Hepatocyte (in vitro differentiated cells): Measurements from ENCODE around the gene SUPT4H1. TPM values are rescaled to one million over a fixed set of nuclear protein-coding genes. Genes with fewer than 3 reads are reported as not detected.

Experiments
- DNase-seq: peaks from one replicate; pipeline ENCODE4 v3.0.0-alpha.2; 2016; ENCODE audit warnings: low spot score
- H2AFZ ChIP-seq: fragments of 200-600 bp; sonication (generic); 2 replicates; pipeline ENCODE4 v1.6.0; 2016; ENCODE audit warnings: antibody characterized with exemption, mild to moderate bottlenecking
- H3K27ac ChIP-seq: fragments of 200-600 bp; sonication (generic); 2 replicates; pipeline ENCODE4 v1.5.1; 2016; ENCODE audit warnings: mild to moderate bottlenecking
- H3K27me3 ChIP-seq: fragments of 200-600 bp; sonication (generic); 2 replicates; pipeline ENCODE4 v1.6.1; 2016
- H3K36me3 ChIP-seq: fragments of 200-600 bp; sonication (generic); replicated peaks from 2 replicates; pipeline ENCODE4 v1.5.1; 2016; ENCODE audit warnings: low read depth; ENCODE audit not compliant: insufficient read depth
- H3K4me1 ChIP-seq: fragments of 200-600 bp; sonication (generic); 2 replicates; pipeline ENCODE4 v1.5.1; 2016; ENCODE audit warnings: mild to moderate bottlenecking, moderate library complexity; ENCODE audit not compliant: insufficient read depth
- H3K4me2 ChIP-seq: fragments of 200-600 bp; sonication (generic); 2 replicates; pipeline ENCODE4 v1.6.0; 2016
- H3K4me3 ChIP-seq: fragments of 200-600 bp; sonication (generic); 2 replicates; pipeline ENCODE4 v1.5.1; 2016; ENCODE audit warnings: mild to moderate bottlenecking
- H3K79me2 ChIP-seq: fragments of 200-600 bp; sonication (generic); 2 replicates; pipeline ENCODE4 v1.6.0; 2017; ENCODE audit warnings: mild to moderate bottlenecking
- H3K9me2 ChIP-seq: fragments of 200-600 bp; sonication (generic); replicated peaks from 2 replicates; pipeline ENCODE4 v1.6.0; 2017; ENCODE audit warnings: mild to moderate bottlenecking; ENCODE audit not compliant: insufficient read depth
- H3K9me3 ChIP-seq: fragments of 200-600 bp; sonication (generic); 2 replicates; pipeline ENCODE4 v1.5.1; 2016; ENCODE audit warnings: low read depth, mild to moderate bottlenecking
- H4K20me1 ChIP-seq: fragments of 200-600 bp; sonication (generic); 2 replicates; pipeline ENCODE4 v1.6.0; 2016; ENCODE audit warnings: mild to moderate bottlenecking; ENCODE audit not compliant: insufficient read depth, poor library complexity, severe bottlenecking
- EZH2 ChIP-seq: fragments of 200-600 bp; sonication (generic); IDR thresholded peaks from 2 replicates; pipeline ENCODE4 v1.6.1; 2016; ENCODE audit warnings: antibody characterized with exemption, mild to moderate bottlenecking, borderline replicate concordance
- EZH2phosphoT487 ChIP-seq: fragments of 200-600 bp; sonication (generic); IDR thresholded peaks from one replicate; pipeline ENCODE4 v1.6.1; 2018; ENCODE audit warnings: antibody characterized with exemption, mild to moderate bottlenecking, low read depth, moderate library complexity; ENCODE audit not compliant: unreplicated experiment, severe bottlenecking
- whole genome bisulfite sequencing: methylation state at CpG from one replicate; pipeline ENCODE4 v1.1.6; 2016; ENCODE audit warnings: low lambda C conversion rate; ENCODE audit errors: missing lambda C conversion rate; 5-methylcytosine and 5-hydroxymethylcytosine counted together
- polyA plus RNA-seq: library from polyadenylated mRNA; unstranded; fragments of >200 nt; fragmentation: Nextera tagmentation; extraction: Ambion mirVana; gene quantifications from 2 replicates; pipeline ENCODE4 v1.2.1, GENCODE V29; 2016
- total RNA-seq: library from RNA; depleted of rRNA; stranded (reverse); fragments of >200 nt; gene quantifications from 2 replicates; pipeline ENCODE4 v1.2.3, GENCODE V29; 2014
- TF ChIP-seq, protein P1 (sequence below): fragments of 200-600 bp; sonication (generic); IDR thresholded peaks from 2 replicates; pipeline ENCODE4 v1.5.1; 2016; ENCODE audit warnings: antibody characterized with exemption, mild to moderate bottlenecking; ENCODE audit not compliant: poor library complexity

The SUPT4H1 gene
- total and polyA plus RNA-seq, 2 experiments from 2014 or later, result 54.5 to 108 TPM

DNA sequence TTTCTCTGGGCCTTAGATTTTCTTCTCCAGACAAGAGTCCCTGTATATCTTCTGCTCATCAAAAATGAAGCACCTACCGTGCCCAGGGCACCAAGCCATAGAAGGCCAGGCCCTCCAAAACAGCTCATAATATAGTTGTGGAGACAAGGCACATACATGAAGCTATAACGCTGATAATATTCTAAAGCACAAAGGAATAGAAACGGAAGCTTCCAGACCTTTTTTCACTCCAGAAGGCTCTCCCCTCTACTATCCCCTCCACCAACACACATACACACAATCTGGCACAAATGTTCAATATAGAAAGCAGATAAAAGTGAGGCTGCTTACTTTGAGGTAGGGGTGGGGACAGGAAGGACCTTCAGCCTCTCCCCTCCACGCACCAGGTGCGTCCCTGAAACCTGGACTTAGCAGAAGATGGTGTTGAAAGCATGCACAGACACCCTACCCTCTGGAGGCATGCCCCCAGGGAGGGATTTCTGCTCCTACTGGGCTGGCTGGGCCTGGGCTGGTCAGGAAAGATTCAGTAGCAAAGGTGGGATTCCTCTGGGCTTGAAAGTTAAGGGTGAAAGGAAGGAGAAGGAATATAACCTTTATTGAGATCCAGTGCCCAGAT lies 14.1 kb upstream of the SUPT4H1 start:
- H3K4me3 ChIP-seq, result no peak overlapping the region
- no peak overlapping the region for H3K4me2 ChIP-seq
- peaks cover 53% of the 10 kb centered on the region for H3K4me1 ChIP-seq
- 53% methylated on average over 5 of the region's 5 CpGs for WGBS
- TF ChIP-seq EZH2 (no peak), EZH2phosphoT487 (no peak)
- TF ChIP-seq, protein P1, sequence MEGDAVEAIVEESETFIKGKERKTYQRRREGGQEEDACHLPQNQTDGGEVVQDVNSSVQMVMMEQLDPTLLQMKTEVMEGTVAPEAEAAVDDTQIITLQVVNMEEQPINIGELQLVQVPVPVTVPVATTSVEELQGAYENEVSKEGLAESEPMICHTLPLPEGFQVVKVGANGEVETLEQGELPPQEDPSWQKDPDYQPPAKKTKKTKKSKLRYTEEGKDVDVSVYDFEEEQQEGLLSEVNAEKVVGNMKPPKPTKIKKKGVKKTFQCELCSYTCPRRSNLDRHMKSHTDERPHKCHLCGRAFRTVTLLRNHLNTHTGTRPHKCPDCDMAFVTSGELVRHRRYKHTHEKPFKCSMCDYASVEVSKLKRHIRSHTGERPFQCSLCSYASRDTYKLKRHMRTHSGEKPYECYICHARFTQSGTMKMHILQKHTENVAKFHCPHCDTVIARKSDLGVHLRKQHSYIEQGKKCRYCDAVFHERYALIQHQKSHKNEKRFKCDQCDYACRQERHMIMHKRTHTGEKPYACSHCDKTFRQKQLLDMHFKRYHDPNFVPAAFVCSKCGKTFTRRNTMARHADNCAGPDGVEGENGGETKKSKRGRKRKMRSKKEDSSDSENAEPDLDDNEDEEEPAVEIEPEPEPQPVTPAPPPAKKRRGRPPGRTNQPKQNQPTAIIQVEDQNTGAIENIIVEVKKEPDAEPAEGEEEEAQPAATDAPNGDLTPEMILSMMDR, result no peak
- H4K20me1 ChIP-seq, result no peaks in the 10 kb centered on the region
- H2AFZ ChIP-seq, result no peak overlapping the region
- H3K27ac ChIP-seq, result peak overlapping the region; percentile 95
- DNase-seq, result no peak
- no peaks in the 10 kb centered on the region for H3K9me3 ChIP-seq
- no peaks in the 10 kb centered on the region for H3K9me2 ChIP-seq
- peaks cover 39% of the 10 kb centered on the region for H3K79me2 ChIP-seq
- H3K27me3 ChIP-seq, result no peaks in the 10 kb centered on the region
- H3K36me3 ChIP-seq, result no peaks in the 10 kb centered on the region

DNA sequence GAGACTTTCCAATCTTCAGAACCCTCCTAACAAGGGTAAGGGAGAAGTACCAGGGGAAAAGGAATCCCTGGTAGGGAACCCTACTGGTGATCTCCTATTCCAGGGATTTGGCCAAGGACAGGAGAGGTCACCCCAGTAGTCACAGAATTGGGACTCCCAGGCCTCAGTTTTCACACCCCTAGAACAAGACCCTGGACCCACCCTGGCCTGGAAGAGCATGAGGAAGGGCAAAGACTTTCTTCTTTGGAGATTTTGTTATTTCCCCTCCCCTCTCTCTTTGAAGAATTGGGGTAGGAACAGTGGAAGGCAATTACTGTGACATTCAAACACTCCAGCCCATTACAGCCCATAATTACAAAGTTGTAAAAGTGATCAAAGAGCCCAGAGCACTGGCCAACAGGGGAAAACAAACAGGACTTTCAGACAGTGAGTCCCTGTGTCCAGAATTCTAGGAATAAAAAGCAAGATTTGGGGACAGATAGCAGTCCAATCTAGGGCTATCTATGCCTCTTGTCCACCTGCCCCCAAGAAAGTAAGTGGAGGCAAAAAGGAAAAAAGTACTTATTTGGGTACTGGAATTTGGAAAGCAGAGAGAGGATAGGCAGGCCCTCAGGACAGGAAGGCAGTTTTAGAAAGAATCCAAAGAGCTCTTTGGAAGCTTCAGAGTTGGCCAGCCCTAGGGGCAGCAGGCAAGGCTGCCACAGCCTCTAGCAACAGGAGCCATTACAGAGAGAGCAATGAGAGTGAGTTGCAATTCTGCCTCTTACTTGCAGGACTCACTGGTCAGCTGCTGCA lies 13.4 kb upstream of the SUPT4H1 start:
- Histone ChIP-seq H4K20me1 (no peaks in the 10 kb centered on the region), H3K27me3 (no peaks in the 10 kb centered on the region), H3K4me3 (no peak overlapping the region), H3K9me2 (no peaks in the 10 kb centered on the region), H3K4me1 (peaks cover 53% of the 10 kb centered on the region), H3K36me3 (no peaks in the 10 kb centered on the region), H3K27ac (peak overlapping the region; percentile 95), H3K79me2 (peaks cover 34% of the 10 kb centered on the region), H3K4me2 (peak overlapping the region; percentile 52), H2AFZ (no peak overlapping the region), H3K9me3 (no peaks in the 10 kb centered on the region)
- TF ChIP-seq EZH2phosphoT487 (no peak), EZH2 (no peak)
- TF ChIP-seq, protein P1, result no peak
- DNase-seq, result no peak

DNA sequence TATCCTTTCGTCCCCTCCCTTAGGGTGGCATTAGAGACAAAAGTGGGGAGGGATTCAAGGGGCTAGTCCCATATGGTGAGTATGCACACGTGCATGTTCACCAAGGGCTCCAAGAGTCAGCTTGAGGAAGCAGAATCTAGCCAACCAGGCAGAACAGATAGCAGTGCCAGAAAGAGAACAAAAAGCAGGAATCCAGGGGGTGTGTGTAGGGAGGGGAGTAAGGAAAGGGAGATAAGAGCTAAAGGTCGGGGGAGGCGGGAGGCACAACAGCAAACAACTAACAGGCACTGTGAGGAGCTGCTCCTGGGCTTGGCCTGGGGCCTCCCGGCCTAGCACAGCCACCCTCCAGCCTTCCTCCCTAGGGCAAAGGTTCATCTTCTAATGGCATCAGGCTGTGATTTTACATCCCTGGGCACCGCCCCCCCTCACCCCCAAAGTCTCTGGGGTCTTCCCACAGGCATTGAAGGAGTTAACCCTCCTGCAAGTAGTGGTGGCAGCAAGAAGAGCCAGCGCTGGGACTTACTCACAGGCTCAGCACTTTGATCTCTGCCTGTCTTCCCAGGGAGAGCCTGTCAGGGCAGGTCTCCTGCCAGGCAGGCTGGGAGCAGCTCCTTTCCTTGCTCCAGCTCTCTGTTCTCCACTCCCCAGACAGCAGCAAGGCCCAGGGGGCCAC lies 12.4 kb upstream of the SUPT4H1 start:
- H3K4me3 ChIP-seq, result no peak overlapping the region
- no peaks in the 10 kb centered on the region for H4K20me1 ChIP-seq
- WGBS, result 31% methylated on average over 7 of the region's 7 CpGs
- H3K36me3 ChIP-seq, result no peaks in the 10 kb centered on the region
- H3K9me2 ChIP-seq, result no peaks in the 10 kb centered on the region
- peak overlapping the region; percentile 95 for H3K27ac ChIP-seq
- H3K4me1 ChIP-seq, result peaks cover 48% of the 10 kb centered on the region
- no peaks in the 10 kb centered on the region for H3K9me3 ChIP-seq
- H3K4me2 ChIP-seq, result peak overlapping the region; percentile 52
- H3K27me3 ChIP-seq, result no peaks in the 10 kb centered on the region
- TF ChIP-seq EZH2 (no peak), EZH2phosphoT487 (no peak)
- TF ChIP-seq, protein P1, result no peak
- H2AFZ ChIP-seq, result no peak overlapping the region
- H3K79me2 ChIP-seq, result peaks cover 32% of the 10 kb centered on the region
- peak; percentile 72 for DNase-seq
